KMS-11 (cell line): Measurements from ENCODE around the gene SND1.

ENCODE experiments used
- H2AFZ ChIP-seq: fragments of 200-600 bp; sonication (generic); 2 replicates; pipeline ENCODE4 v1.6.1; 2016; ENCODE audit warnings: antibody characterized with exemption, mixed run types, low read depth
- H3K27ac ChIP-seq: fragments of 200-600 bp; sonication (generic); 2 replicates; pipeline ENCODE4 v1.6.1; 2016; ENCODE audit warnings: mild to moderate bottlenecking, mixed run types
- H3K27me3 ChIP-seq: fragments of 200-600 bp; sonication (generic); 2 replicates; pipeline ENCODE4 v1.6.1; 2017; ENCODE audit warnings: mild to moderate bottlenecking, low read depth, mixed run types, moderate library complexity; ENCODE audit not compliant: insufficient read depth
- H3K36me3 ChIP-seq: fragments of 200-600 bp; sonication (generic); 2 replicates; pipeline ENCODE4 v1.6.1; 2017; ENCODE audit warnings: mild to moderate bottlenecking, mixed run types; ENCODE audit not compliant: insufficient read depth
- H3K4me1 ChIP-seq: fragments of 200-600 bp; sonication (generic); 2 replicates; pipeline ENCODE4 v1.6.1; 2016; ENCODE audit warnings: mild to moderate bottlenecking, low read depth, mixed run types; ENCODE audit not compliant: poor library complexity, severe bottlenecking
- H3K4me2 ChIP-seq: fragments of 200-600 bp; sonication (generic); 2 replicates; pipeline ENCODE4 v1.7.0; 2016; ENCODE audit warnings: mild to moderate bottlenecking, mixed run types
- H3K4me3 ChIP-seq: fragments of 200-600 bp; sonication (generic); IDR thresholded peaks from 2 replicates; pipeline ENCODE4 v1.6.1; 2017; ENCODE audit warnings: low read depth, low read length, mixed read lengths; ENCODE audit not compliant: insufficient read depth
- H3K79me2 ChIP-seq: fragments of 200-600 bp; sonication (generic); 2 replicates; pipeline ENCODE4 v1.6.1; 2016; ENCODE audit warnings: low read depth, mixed run types; ENCODE audit not compliant: insufficient read depth
- H3K9ac ChIP-seq: fragments of 200-600 bp; sonication (generic); 2 replicates; pipeline ENCODE4 v1.6.1; 2016; ENCODE audit warnings: mild to moderate bottlenecking, mixed run types
- H4K20me1 ChIP-seq: fragments of 200-600 bp; sonication (generic); 2 replicates; pipeline ENCODE4 v1.6.1; 2016; ENCODE audit warnings: mild to moderate bottlenecking, mixed run types; ENCODE audit not compliant: insufficient read depth
- CTCF ChIP-seq: fragments of 200-600 bp; sonication (generic); conservative IDR thresholded peaks from 2 replicates; pipeline ENCODE4 v1.6.1; 2017; ENCODE audit warnings: low read depth, mild to moderate bottlenecking, antibody characterized with exemption, low read length, moderate library complexity, mixed read lengths

SND1 gene

DNA sequence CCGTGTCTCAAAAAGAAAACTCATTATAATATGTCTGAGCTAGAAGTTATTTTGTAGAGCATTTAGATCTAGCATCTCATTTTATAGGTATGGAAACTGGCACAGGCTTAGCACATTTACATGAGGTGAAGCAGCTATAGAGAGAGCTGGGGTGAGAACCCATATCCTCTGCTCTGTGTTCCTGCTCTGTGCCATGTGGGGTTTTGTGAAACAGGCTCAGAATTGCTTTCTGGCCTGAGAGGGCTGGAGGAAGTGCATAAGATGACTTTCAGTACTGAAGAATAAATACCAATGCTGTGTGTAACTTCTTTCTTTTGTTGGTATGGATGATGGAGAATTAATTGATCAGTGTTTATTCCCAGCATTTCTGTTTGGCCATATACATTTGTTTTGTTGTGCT lies 220.1 kb downstream of the SND1 start:
- Histone ChIP-seq H3K4me1 (no peaks in the 10 kb centered on the region), H4K20me1 (peaks cover 15% of the 10 kb centered on the region; the same call in 1 of the 2 replicates), H3K4me3 (no peak overlapping the region), H3K27me3 (no peaks in the 10 kb centered on the region), H3K9ac (no peak overlapping the region), H3K27ac (no peak overlapping the region), H2AFZ (no peak overlapping the region), H3K36me3 (no peaks in the 10 kb centered on the region), H3K79me2 (peaks cover 15% of the 10 kb centered on the region; the same call in 1 of the 2 replicates), H3K4me2 (no peak overlapping the region)
- TF ChIP-seq CTCF: no peak

GRCh38 chr7:127873151-127873550 lies 221.2 kb downstream of the SND1 start:
- Histone ChIP-seq H3K4me1 (no peaks in the 10 kb centered on the region), H3K36me3 (no peaks in the 10 kb centered on the region), H3K4me3 (no peak overlapping the region), H3K27me3 (no peaks in the 10 kb centered on the region), H3K27ac (no peak overlapping the region), H2AFZ (no peak overlapping the region), H3K9ac (no peak overlapping the region), H3K79me2 (peaks cover 17% of the 10 kb centered on the region; the same call in 1 of the 2 replicates), H4K20me1 (peaks cover 18% of the 10 kb centered on the region; the same call in 1 of the 2 replicates), H3K4me2 (no peak overlapping the region)
- no peak for TF ChIP-seq CTCF

DNA sequence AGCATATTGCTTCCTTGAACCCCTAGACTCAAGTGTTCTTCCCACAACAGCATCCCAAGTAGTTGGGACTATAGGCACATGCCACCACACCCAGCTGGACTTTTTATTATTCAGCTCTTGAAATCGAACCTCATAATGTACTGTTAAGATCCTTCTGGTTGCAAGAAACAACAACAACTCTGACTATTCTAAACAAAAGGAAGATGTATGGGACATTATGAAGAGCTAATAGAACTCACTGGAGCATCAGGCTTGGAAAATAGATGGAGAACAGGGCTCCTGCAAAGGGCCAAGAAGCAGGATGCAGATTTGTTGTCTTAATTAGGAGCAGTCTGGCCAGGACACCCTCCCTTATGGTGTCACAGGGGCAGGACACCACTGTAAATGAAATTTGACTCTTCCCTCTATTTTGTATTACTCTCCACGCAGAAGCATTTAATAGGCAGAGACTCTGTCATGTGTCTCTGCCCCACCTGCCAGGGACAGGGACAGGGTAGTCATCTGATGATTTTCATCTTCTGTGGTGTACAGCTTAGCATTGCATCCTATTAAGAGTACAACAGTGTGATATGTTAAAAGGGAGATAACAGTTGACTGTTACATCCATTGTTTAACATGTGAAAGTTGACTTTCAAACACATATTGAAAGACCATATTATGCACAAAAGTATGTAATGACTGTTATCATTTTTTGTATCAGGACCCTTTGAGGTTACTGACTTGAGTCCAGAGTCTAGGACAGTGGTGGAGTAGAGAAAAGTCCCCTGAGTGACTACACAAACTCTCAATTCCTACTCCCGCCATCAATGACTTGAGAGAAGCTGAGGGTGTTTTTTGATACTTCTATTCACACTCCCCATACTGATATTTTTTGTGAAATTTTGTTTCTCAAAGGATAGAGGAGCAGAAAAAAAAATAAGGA lies 222.0 kb downstream of the SND1 start:
- Histone ChIP-seq H3K4me1 (no peaks in the 10 kb centered on the region), H3K79me2 (peaks cover 21% of the 10 kb centered on the region; the same call in 1 of the 2 replicates), H4K20me1 (peaks cover 23% of the 10 kb centered on the region; the same call in 1 of the 2 replicates), H3K27ac (no peak overlapping the region), H3K9ac (no peak overlapping the region), H3K27me3 (no peaks in the 10 kb centered on the region), H3K36me3 (no peaks in the 10 kb centered on the region), H3K4me2 (no peak overlapping the region), H3K4me3 (no peak overlapping the region), H2AFZ (no peak overlapping the region)
- no peak for TF ChIP-seq CTCF

DNA sequence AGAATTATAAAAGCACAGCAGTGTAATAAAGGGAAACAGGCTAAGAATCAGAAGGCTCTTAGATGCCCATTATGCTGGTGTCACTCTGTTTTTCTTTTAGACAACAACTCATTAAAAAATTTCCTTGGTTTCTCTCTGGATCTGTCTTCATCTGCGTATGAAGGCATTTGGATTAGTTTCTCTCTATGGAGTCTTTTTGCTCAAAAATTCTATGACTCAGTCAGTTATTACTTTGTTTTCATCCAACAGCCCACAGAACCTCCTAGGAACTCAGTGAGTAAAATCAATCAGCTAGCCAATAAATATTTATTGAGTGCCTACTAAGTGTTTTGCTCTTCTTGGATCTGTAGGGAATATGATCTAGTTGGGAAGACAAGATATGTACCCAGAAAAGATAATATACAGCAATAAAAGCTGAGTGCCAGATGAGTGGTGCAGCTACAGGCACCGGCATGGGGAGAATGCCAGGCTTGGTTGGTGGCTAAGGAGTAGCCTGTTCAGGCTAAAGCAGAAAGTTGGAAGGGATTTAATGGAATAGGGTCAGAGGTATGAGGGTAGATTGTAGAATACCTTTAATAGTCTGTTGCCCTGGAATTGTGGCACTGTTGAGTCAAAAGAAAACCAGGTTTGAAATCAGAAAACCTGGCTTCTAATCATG lies 223.1 kb downstream of the SND1 start:
- no peak overlapping the region for H2AFZ ChIP-seq
- H3K4me1 ChIP-seq: no peaks in the 10 kb centered on the region
- H3K4me2 ChIP-seq: no peak overlapping the region
- no peaks in the 10 kb centered on the region for H3K36me3 ChIP-seq
- no peak overlapping the region for H3K9ac ChIP-seq
- TF ChIP-seq CTCF: no peak
- no peak overlapping the region for H3K4me3 ChIP-seq
- peaks cover 21% of the 10 kb centered on the region; the same call in 1 of the 2 replicates for H3K79me2 ChIP-seq
- H3K27ac ChIP-seq: no peak overlapping the region
- peaks cover 23% of the 10 kb centered on the region; the same call in 1 of the 2 replicates for H4K20me1 ChIP-seq
- H3K27me3 ChIP-seq: no peaks in the 10 kb centered on the region
